Neural cell (in vitro differentiated cells): ENCODE data around the gene TTC34. TPM values are rescaled to one million over a fixed set of nuclear protein-coding genes. Genes with fewer than 3 reads are reported as not detected.
"Not testable (repeated sequence)": the region's sequence is repeated elsewhere in the genome, so short reads cannot be mapped to it uniquely, and the experiment has no call there.

Experiments used
- H2AFZ ChIP-seq: fragments of 200-600, 300-800 bp; sonication (generic), shearing (Covaris generic); 2 replicates; pipeline ENCODE4 v1.6.0; 2014; ENCODE audit warnings: low read depth, mild to moderate bottlenecking, antibody characterized with exemption, low read length, moderate library complexity
- H3F3A ChIP-seq: fragments of 200-600 bp; shearing (Covaris generic); 2 replicates; pipeline ENCODE4 v1.6.1; 2016; ENCODE audit warnings: mild to moderate bottlenecking, moderate library complexity, mixed read lengths, antibody characterized with exemption, low read length; ENCODE audit not compliant: insufficient read depth, poor library complexity, severe bottlenecking
- H3K27ac ChIP-seq: fragments of 200-600, 300-800 bp; sonication (generic), shearing (Covaris generic); 2 replicates; pipeline ENCODE4 v1.5.1; 2014; ENCODE audit warnings: mild to moderate bottlenecking, low read length, moderate library complexity
- H3K27me3 ChIP-seq: fragments of 300-800, 200-600 bp; sonication (generic), shearing (Covaris generic); 2 replicates; pipeline ENCODE4 v1.6.0; 2014; ENCODE audit warnings: mild to moderate bottlenecking, low read depth, low read length, moderate library complexity; ENCODE audit not compliant: insufficient read depth
- H3K36me3 ChIP-seq: fragments of 300-800, 200-600 bp; sonication (generic), shearing (Covaris generic); 2 replicates; pipeline ENCODE4 v1.5.1; 2014; ENCODE audit warnings: mild to moderate bottlenecking, antibody characterized with exemption, low read length, moderate library complexity; ENCODE audit not compliant: insufficient read depth
- H3K4me2 ChIP-seq: fragments of 300-800, 200-600 bp; sonication (generic), shearing (Covaris generic); 2 replicates; pipeline ENCODE4 v1.6.0; 2014; ENCODE audit warnings: mild to moderate bottlenecking, low read length
- H3K4me3 ChIP-seq: fragments of 300-800, 200-600 bp; sonication (generic), shearing (Covaris generic); 2 replicates; pipeline ENCODE4 v1.5.1; 2014; ENCODE audit warnings: mild to moderate bottlenecking, low read length, moderate library complexity
- H3K79me2 ChIP-seq: fragments of 200-600 bp; shearing (Covaris generic); replicated peaks from 2 replicates; pipeline ENCODE4 v1.6.0; 2014; ENCODE audit warnings: mild to moderate bottlenecking, low read length, moderate library complexity; ENCODE audit not compliant: insufficient read depth
- H3K9ac ChIP-seq: fragments of 300-800, 200-600 bp; sonication (generic), shearing (Covaris generic); 2 replicates; pipeline ENCODE4 v1.6.1; 2016; ENCODE audit warnings: mild to moderate bottlenecking, low read length, mixed read lengths
- H3K9me2 ChIP-seq: fragments of 200-600 bp; shearing (Covaris generic); 2 replicates; pipeline ENCODE4 v1.6.1; 2016; ENCODE audit warnings: mild to moderate bottlenecking, low read length, mixed read lengths; ENCODE audit not compliant: insufficient read depth
- H3K9me3 ChIP-seq: fragments of 200-600, 300-800 bp; sonication (generic), shearing (Covaris generic); 2 replicates; pipeline ENCODE4 v1.6.1; 2016; ENCODE audit warnings: mild to moderate bottlenecking, mixed run types, low read length, moderate library complexity, mixed read lengths
- H4K20me1 ChIP-seq: fragments of 200-600 bp; shearing (Covaris generic); 2 replicates; pipeline ENCODE4 v1.6.1; 2016; ENCODE audit warnings: mild to moderate bottlenecking, mixed run types; ENCODE audit not compliant: insufficient read depth
- EP300 ChIP-seq: fragments of 450-650 bp; conservative IDR thresholded peaks from 2 replicates; pipeline ENCODE4 v1.6.1; 2014; ENCODE audit warnings: antibody characterized with exemption, mild to moderate bottlenecking, moderate library complexity; ENCODE audit not compliant: poor library complexity, severe bottlenecking
- EZH2 ChIP-seq: fragments of 200-600, 300-800 bp; shearing (Covaris generic), sonication (generic); IDR thresholded peaks from 2 replicates; pipeline ENCODE4 v1.6.1; 2014; ENCODE audit warnings: antibody characterized with exemption, low read length, borderline replicate concordance, mild to moderate bottlenecking; ENCODE audit not compliant: insufficient read depth, poor library complexity, severe bottlenecking
- MXI1 ChIP-seq: fragments of 450-650 bp; conservative IDR thresholded peaks from 2 replicates; pipeline ENCODE4 v1.6.1; 2014; ENCODE audit warnings: antibody characterized with exemption, mild to moderate bottlenecking; ENCODE audit not compliant: poor library complexity, severe bottlenecking
- POLR2AphosphoS5 ChIP-seq: IDR thresholded peaks from 2 replicates; pipeline ENCODE4 v1.6.1; 2012
- RAD21 ChIP-seq: fragments of 450-650 bp; conservative IDR thresholded peaks from 2 replicates; pipeline ENCODE4 v1.6.1; 2014; ENCODE audit warnings: antibody characterized with exemption, mild to moderate bottlenecking, moderate library complexity
- SMC3 ChIP-seq: fragments of 450-650 bp; conservative IDR thresholded peaks from 2 replicates; pipeline ENCODE4 v1.6.1; 2014; ENCODE audit warnings: antibody characterized with exemption, mild to moderate bottlenecking, moderate library complexity; ENCODE audit not compliant: poor library complexity
- TAF1 ChIP-seq: IDR thresholded peaks from 2 replicates; pipeline ENCODE4 v1.6.1; 2012; ENCODE audit warnings: low read depth
- polyA plus RNA-seq: library from polyadenylated mRNA; depleted of rRNA; stranded (reverse); fragments of >200 nt; gene quantifications from 2 replicates; pipeline ENCODE4 v1.2.3, GENCODE V29; 2014
- TF ChIP-seq, protein P1 (sequence below): IDR thresholded peaks from 2 replicates; pipeline ENCODE4 v1.6.1; 2012; ENCODE audit warnings: borderline replicate concordance
- TF ChIP-seq, protein P2 (sequence below): fragments of 450-650 bp; IDR thresholded peaks from 2 replicates; pipeline ENCODE4 v1.5.1; 2014; ENCODE audit warnings: antibody characterized with exemption, mild to moderate bottlenecking, moderate library complexity; ENCODE audit not compliant: poor library complexity, severe bottlenecking

TTC34 gene
- polyA plus RNA-seq, 1 donor from 2014 or later = 0.05 TPM

- Histone ChIP-seq H3K36me3 (no peaks in the 10 kb centered on the region), H4K20me1 (no peaks in the 10 kb centered on the region), H3K9ac (no peak overlapping the region), H3F3A (no peaks in the 10 kb centered on the region), H3K4me3 (no peak overlapping the region), H3K79me2 (no peaks in the 10 kb centered on the region), H3K9me3 (no peaks in the 10 kb centered on the region), H3K27me3 (peaks cover 31% of the 10 kb centered on the region), H3K4me2 (no peak overlapping the region), H2AFZ (no peak overlapping the region), H3K9me2 (no peaks in the 10 kb centered on the region), H3K27ac (no peak overlapping the region)
- TF ChIP-seq SMC3 (no peak), TAF1 (no peak), EZH2 (no peak), MXI1 (no peak), EP300 (no peak), POLR2AphosphoS5 (no peak), RAD21 (no peak)
- TF ChIP-seq, protein P1, sequence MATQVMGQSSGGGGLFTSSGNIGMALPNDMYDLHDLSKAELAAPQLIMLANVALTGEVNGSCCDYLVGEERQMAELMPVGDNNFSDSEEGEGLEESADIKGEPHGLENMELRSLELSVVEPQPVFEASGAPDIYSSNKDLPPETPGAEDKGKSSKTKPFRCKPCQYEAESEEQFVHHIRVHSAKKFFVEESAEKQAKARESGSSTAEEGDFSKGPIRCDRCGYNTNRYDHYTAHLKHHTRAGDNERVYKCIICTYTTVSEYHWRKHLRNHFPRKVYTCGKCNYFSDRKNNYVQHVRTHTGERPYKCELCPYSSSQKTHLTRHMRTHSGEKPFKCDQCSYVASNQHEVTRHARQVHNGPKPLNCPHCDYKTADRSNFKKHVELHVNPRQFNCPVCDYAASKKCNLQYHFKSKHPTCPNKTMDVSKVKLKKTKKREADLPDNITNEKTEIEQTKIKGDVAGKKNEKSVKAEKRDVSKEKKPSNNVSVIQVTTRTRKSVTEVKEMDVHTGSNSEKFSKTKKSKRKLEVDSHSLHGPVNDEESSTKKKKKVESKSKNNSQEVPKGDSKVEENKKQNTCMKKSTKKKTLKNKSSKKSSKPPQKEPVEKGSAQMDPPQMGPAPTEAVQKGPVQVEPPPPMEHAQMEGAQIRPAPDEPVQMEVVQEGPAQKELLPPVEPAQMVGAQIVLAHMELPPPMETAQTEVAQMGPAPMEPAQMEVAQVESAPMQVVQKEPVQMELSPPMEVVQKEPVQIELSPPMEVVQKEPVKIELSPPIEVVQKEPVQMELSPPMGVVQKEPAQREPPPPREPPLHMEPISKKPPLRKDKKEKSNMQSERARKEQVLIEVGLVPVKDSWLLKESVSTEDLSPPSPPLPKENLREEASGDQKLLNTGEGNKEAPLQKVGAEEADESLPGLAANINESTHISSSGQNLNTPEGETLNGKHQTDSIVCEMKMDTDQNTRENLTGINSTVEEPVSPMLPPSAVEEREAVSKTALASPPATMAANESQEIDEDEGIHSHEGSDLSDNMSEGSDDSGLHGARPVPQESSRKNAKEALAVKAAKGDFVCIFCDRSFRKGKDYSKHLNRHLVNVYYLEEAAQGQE = no peak
- TF ChIP-seq, protein P2, sequence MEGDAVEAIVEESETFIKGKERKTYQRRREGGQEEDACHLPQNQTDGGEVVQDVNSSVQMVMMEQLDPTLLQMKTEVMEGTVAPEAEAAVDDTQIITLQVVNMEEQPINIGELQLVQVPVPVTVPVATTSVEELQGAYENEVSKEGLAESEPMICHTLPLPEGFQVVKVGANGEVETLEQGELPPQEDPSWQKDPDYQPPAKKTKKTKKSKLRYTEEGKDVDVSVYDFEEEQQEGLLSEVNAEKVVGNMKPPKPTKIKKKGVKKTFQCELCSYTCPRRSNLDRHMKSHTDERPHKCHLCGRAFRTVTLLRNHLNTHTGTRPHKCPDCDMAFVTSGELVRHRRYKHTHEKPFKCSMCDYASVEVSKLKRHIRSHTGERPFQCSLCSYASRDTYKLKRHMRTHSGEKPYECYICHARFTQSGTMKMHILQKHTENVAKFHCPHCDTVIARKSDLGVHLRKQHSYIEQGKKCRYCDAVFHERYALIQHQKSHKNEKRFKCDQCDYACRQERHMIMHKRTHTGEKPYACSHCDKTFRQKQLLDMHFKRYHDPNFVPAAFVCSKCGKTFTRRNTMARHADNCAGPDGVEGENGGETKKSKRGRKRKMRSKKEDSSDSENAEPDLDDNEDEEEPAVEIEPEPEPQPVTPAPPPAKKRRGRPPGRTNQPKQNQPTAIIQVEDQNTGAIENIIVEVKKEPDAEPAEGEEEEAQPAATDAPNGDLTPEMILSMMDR = no peak
Measured at GRCh38 chr1:2627746-2628145, 173.7 kb downstream of the TTC34 start.

- not testable (repeated sequence) for H3K27ac ChIP-seq, H2AFZ ChIP-seq, H3F3A ChIP-seq, H3K4me2 ChIP-seq, H3K79me2 ChIP-seq, H4K20me1 ChIP-seq, H3K4me3 ChIP-seq, H3K9me2 ChIP-seq, H3K9me3 ChIP-seq, H3K9ac ChIP-seq, H3K36me3 ChIP-seq
- H3K27me3 ChIP-seq = peaks cover 31% of the 10 kb centered on the region
Measured at GRCh38 chr1:2625748-2626147, 175.7 kb downstream of the TTC34 start.

DNA sequence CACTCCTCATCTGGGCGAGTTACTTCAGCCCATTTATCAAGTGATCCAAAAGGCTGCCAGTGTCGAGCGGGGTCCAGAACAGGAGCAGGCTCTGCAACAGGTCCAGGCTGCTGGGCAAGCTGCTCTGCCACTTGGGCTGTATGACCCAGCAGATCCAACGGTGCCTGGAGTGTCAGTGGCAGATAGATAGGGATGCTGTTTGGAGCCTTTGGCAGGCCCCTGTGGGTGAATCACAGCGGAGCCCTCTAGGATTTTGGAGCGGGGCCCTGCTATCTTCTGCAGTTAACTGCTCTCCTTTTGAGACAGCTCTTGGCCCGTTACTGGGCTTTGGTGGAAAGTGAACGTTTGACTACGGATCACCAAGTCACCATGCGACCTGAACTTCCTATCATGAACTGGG lies 176.2 kb downstream of the TTC34 start:
- TF ChIP-seq, protein P2 = no peak
- TF ChIP-seq EZH2 (no peak), RAD21 (no peak), POLR2AphosphoS5 (no peak), SMC3 (no peak), EP300 (no peak), TAF1 (no peak), MXI1 (no peak)
- TF ChIP-seq, protein P1 = no peak
- no peaks in the 10 kb centered on the region for H3K36me3 ChIP-seq
- no peak overlapping the region for H3K4me2 ChIP-seq
- H3K79me2 ChIP-seq = no peaks in the 10 kb centered on the region
- H3K9ac ChIP-seq = no peak overlapping the region
- no peak overlapping the region for H3K4me3 ChIP-seq
- no peak overlapping the region for H3K27ac ChIP-seq
- no peaks in the 10 kb centered on the region for H3K9me2 ChIP-seq
- no peaks in the 10 kb centered on the region for H3K9me3 ChIP-seq
- H2AFZ ChIP-seq = no peak overlapping the region
- H4K20me1 ChIP-seq = no peaks in the 10 kb centered on the region
- peaks cover 31% of the 10 kb centered on the region for H3K27me3 ChIP-seq
- H3F3A ChIP-seq = no peaks in the 10 kb centered on the region
